SK-N-SH (cell line): ENCODE data around the gene KDSR. TPM values are rescaled to one million over a fixed set of nuclear protein-coding genes. Genes with fewer than 3 reads are reported as not detected.

ENCODE experiments used
- CTCF ChIA-PET: fragments of 300-600, 350-600 bp; formaldehyde crosslinking; extraction: SDS; loops from one replicate; lab custom pipeline; 2021; lab: Yijun Ruan, JAX
- POLR2A ChIA-PET: fragments of 350-600 bp; sonication (Branson Sonifier 250); formaldehyde crosslinking; extraction: SDS; loops from one replicate; lab custom pipeline; 2020; ENCODE audit warnings: antibody characterized with exemption, inconsistent platforms; lab: Yijun Ruan, JAX
- DNase-seq: peaks from one replicate; pipeline ENCODE4 v3.0.0; 2012
- H2AFZ ChIP-seq: fragments of 200-600 bp; sonication (generic); 2 replicates; pipeline ENCODE4 v1.8.1; 2016; ENCODE audit warnings: antibody characterized with exemption, mild to moderate bottlenecking, low read depth
- H3F3A ChIP-seq: fragments of 200-600 bp; sonication (generic); replicated peaks from 2 replicates; pipeline ENCODE3; 2016; ENCODE audit warnings: antibody characterized with exemption, mild to moderate bottlenecking; ENCODE audit not compliant: insufficient read depth
- H3K27ac ChIP-seq, 2 experiments: fragments of 200-500 bp in 1 of 2; fragments of 200-600 bp in 1 of 2; sonication (Bioruptor generic) in 1 of 2; sonication (generic), shearing (Covaris generic) in 1 of 2; 2 replicates each; pipeline versions ENCODE4 v1.5.1 to v1.6.1; 2014 to 2016; ENCODE audit warnings: low read depth in 2 of 2, inconsistent platforms in 1 of 2, low read length in 1 of 2, mild to moderate bottlenecking in 1 of 2, mixed read lengths in 1 of 2
- H3K27me3 ChIP-seq: fragments of 200-600 bp; sonication (generic), shearing (Covaris generic); 2 replicates; pipeline ENCODE4 v1.6.1; 2016; ENCODE audit warnings: mixed run types; ENCODE audit not compliant: insufficient read depth
- H3K36me3 ChIP-seq, 2 experiments: fragments of 200-500 bp in 1 of 2; fragments of 200-600 bp in 1 of 2; sonication (Bioruptor generic) in 1 of 2; sonication (generic) in 1 of 2; replicated peaks in 1 of 2; 2 replicates each; pipeline versions ENCODE3 to v1.5.1; 2014 to 2016; ENCODE audit warnings: low read length in 1 of 2, mild to moderate bottlenecking in 1 of 2; ENCODE audit not compliant: insufficient read depth in 2 of 2, control insufficient read depth in 1 of 2
- H3K4me1 ChIP-seq, 2 experiments: fragments of 200-500 bp in 1 of 2; fragments of 200-600 bp in 1 of 2; sonication (Bioruptor generic) in 1 of 2; sonication (generic), shearing (Covaris generic) in 1 of 2; 2 replicates each; pipeline versions ENCODE4 v1.5.1 to v1.6.1; 2014 to 2016; ENCODE audit warnings: low read depth in 1 of 2, low read length in 1 of 2, mixed run types in 1 of 2; ENCODE audit not compliant: insufficient read depth in 2 of 2, control insufficient read depth in 1 of 2
- H3K4me2 ChIP-seq: fragments of 200-600 bp; sonication (generic), shearing (Covaris generic); 2 replicates; pipeline ENCODE4 v1.6.1; 2017; ENCODE audit warnings: mixed run types
- H3K4me3 ChIP-seq, 2 experiments: fragments of 200-500 bp in 1 of 2; fragments of 200-600 bp in 1 of 2; sonication (Bioruptor generic) in 1 of 2; sonication (generic), shearing (Covaris generic) in 1 of 2; 2 replicates each; pipeline versions ENCODE4 v1.5.1 to v1.8.1; 2014 to 2016; ENCODE audit warnings: low read depth in 2 of 2, inconsistent platforms in 1 of 2, low read length in 1 of 2, mild to moderate bottlenecking in 1 of 2, mixed read lengths in 1 of 2, moderate library complexity in 1 of 2
- H3K79me2 ChIP-seq: fragments of 200-600 bp; sonication (generic); 2 replicates; pipeline ENCODE4 v1.8.1; 2017; ENCODE audit warnings: mild to moderate bottlenecking; ENCODE audit not compliant: insufficient read depth
- H3K9ac ChIP-seq: fragments of 200-600 bp; sonication (generic); 2 replicates; pipeline ENCODE4 v1.6.1; 2017; ENCODE audit warnings: mixed run types
- H3K9me2 ChIP-seq: fragments of 200-600 bp; sonication (generic); 2 replicates; pipeline ENCODE4 v1.6.1; 2017; ENCODE audit warnings: mixed run types
- H3K9me3 ChIP-seq: fragments of 200-600 bp; sonication (generic); 2 replicates; pipeline ENCODE4 v1.6.1; 2017; ENCODE audit warnings: mixed run types, mild to moderate bottlenecking, moderate library complexity
- H4K20me1 ChIP-seq: fragments of 200-600 bp; sonication (generic); 2 replicates; pipeline ENCODE4 v1.6.1; 2017; ENCODE audit warnings: mild to moderate bottlenecking, mixed run types; ENCODE audit not compliant: insufficient read depth
- ELF1 ChIP-seq: IDR thresholded peaks from 2 replicates; pipeline ENCODE4 v1.4.0; 2012
- FOSL2 ChIP-seq: IDR thresholded peaks from 2 replicates; pipeline ENCODE4 v1.4.0; 2012; ENCODE audit warnings: low read depth, mild to moderate bottlenecking, moderate library complexity, borderline replicate concordance
- FOXJ3 ChIP-seq: sonication (generic); formaldehyde crosslinking; IDR thresholded peaks from 2 replicates; pipeline ENCODE4 v1.5.1; 2020; ENCODE audit warnings: mild to moderate bottlenecking, missing genetic modification reagents
- FOXM1 ChIP-seq: IDR thresholded peaks from 2 replicates; pipeline ENCODE4 v1.4.0; 2012; ENCODE audit warnings: low read depth, mild to moderate bottlenecking
- GATA2 ChIP-seq: sonication (generic); formaldehyde crosslinking; IDR thresholded peaks from 2 replicates; pipeline ENCODE4 v1.5.0; 2020; ENCODE audit warnings: mild to moderate bottlenecking, missing genetic modification reagents
- MXI1 ChIP-seq: IDR thresholded peaks from 2 replicates; pipeline ENCODE4 v1.6.1; 2012; ENCODE audit warnings: mild to moderate bottlenecking, low read depth, low read length, improper control_type of control experiment
- NFIC ChIP-seq: IDR thresholded peaks from 2 replicates; pipeline ENCODE4 v1.4.0; 2012; ENCODE audit warnings: borderline replicate concordance
- NRF1 ChIP-seq: IDR thresholded peaks from 2 replicates; pipeline ENCODE4 v1.6.1; 2012; ENCODE audit warnings: low read depth, mild to moderate bottlenecking, low read length
- POLR2AphosphoS5 ChIP-seq: IDR thresholded peaks from 2 replicates; pipeline ENCODE4 v1.6.1; 2012; ENCODE audit warnings: low read depth, low read length
- REST ChIP-seq: IDR thresholded peaks from 2 replicates; pipeline ENCODE4 v1.6.1; 2012; ENCODE audit warnings: mild to moderate bottlenecking, low read depth, low read length, moderate library complexity
- RXRA ChIP-seq: IDR thresholded peaks from 2 replicates; pipeline ENCODE4 v1.4.0; 2012; ENCODE audit warnings: low read depth, mild to moderate bottlenecking, borderline replicate concordance
- SIN3A ChIP-seq: IDR thresholded peaks from 2 replicates; pipeline ENCODE4 v1.6.1; 2012; ENCODE audit warnings: low read depth, mild to moderate bottlenecking, low read length, moderate library complexity, borderline replicate concordance
- TAF1 ChIP-seq: IDR thresholded peaks from 2 replicates; pipeline ENCODE4 v1.6.1; 2012; ENCODE audit warnings: low read depth, mild to moderate bottlenecking, low read length, moderate library complexity, borderline replicate concordance
- TEAD4 ChIP-seq: IDR thresholded peaks from 2 replicates; pipeline ENCODE4 v1.4.0; 2012; ENCODE audit warnings: mild to moderate bottlenecking, borderline replicate concordance; ENCODE audit not compliant: insufficient read depth
- USF2 ChIP-seq: fragments of 150-350 bp; IDR thresholded peaks from 2 replicates; pipeline ENCODE4 v1.6.1; 2017; ENCODE audit warnings: antibody characterized with exemption, low read length, low read depth, borderline replicate concordance
- YY1 ChIP-seq: IDR thresholded peaks from 2 replicates; pipeline ENCODE4 v1.4.0; 2012; ENCODE audit warnings: low read depth, mild to moderate bottlenecking
- WGBS: methylation state at CpG from one replicate; pipeline ENCODE4 v1.1.6; 2017; ENCODE audit warnings: low lambda C conversion rate; 5-methylcytosine and 5-hydroxymethylcytosine counted together
- polyA plus RNA-seq, 3 experiments: library from polyadenylated mRNA; depleted of rRNA; stranded (reverse); fragments of >200 nt; gene quantifications; 2 replicates each; pipeline ENCODE4 v1.2.3, GENCODE V29; 2012

KDSR gene
- polyA plus RNA-seq, 1 of the 3 experiments (the other 2 are of a cell fraction) = 22.3 TPM

GRCh38 chr18:63293935-63294334, 73.1 kb downstream of the KDSR start:
- Histone ChIP-seq H3F3A (no peaks in the 10 kb centered on the region), H2AFZ (no peak overlapping the region), H3K9me2 (no peaks in the 10 kb centered on the region), H3K4me1 (peaks cover 0 to 6% of the 10 kb centered on the region in 2 experiments; a peak in 3 of 4 replicates), H3K36me3 (no peaks in the 10 kb centered on the region), H3K4me3 (no peak overlapping the region), H3K9me3 (no peaks in the 10 kb centered on the region), H3K4me2 (no peak overlapping the region), H4K20me1 (no peaks in the 10 kb centered on the region), H3K27ac (no peak overlapping the region), H3K27me3 (no peaks in the 10 kb centered on the region), H3K9ac (no peak overlapping the region), H3K79me2 (no peaks in the 10 kb centered on the region)
- POLR2A ChIA-PET = no interaction called here
- CTCF ChIA-PET = interaction anchor here (1.2 to 2.1 kb wide), 2 partner anchors 21 to 24 kb away, joined by 6 read pairs; no protein-coding TSS in a partner anchor
- WGBS = 83% methylated on average over 4 of the region's 4 CpGs
- no peak for DNase-seq
- TF ChIP-seq ELF1 (no peak), NRF1 (no peak), REST (no peak), MXI1 (no peak), FOXJ3 (CRISPR knock-in tag) (no peak), USF2 (no peak), NFIC (no peak), SIN3A (no peak), YY1 (no peak), FOXM1 (no peak), POLR2AphosphoS5 (no peak), TEAD4 (no peak), FOSL2 (no peak), RXRA (no peak), TAF1 (no peak), GATA2 (no peak)
